GM23338 (cell line): Measurements from ENCODE around the gene CIB1. TPM values are rescaled to one million over a fixed set of nuclear protein-coding genes. Genes with fewer than 3 reads are reported as not detected.

Experiments
- ATAC-seq: fragments of 200-7000 bp; cut with Tn5 transposase; 3 replicates; pipeline ENCODE4 v1.9.1; 2020
- DNase-seq: peaks from one replicate; pipeline ENCODE4 v3.0.0-alpha.2; 2015; ENCODE audit warnings: low spot score
- H2AFZ ChIP-seq: fragments of 200-600 bp; sonication (generic); 2 replicates; pipeline ENCODE4 v1.8.0; 2016; ENCODE audit warnings: antibody characterized with exemption, mild to moderate bottlenecking, moderate library complexity
- H3F3A ChIP-seq: fragments of 200-600 bp; sonication (generic); replicated peaks from 2 replicates; pipeline ENCODE4 v1.8.0; 2017; ENCODE audit warnings: antibody characterized with exemption, mixed run types, low read depth
- H3K27ac ChIP-seq: fragments of 200-600 bp; sonication (generic); 2 replicates; pipeline ENCODE4 v1.6.1; 2016; ENCODE audit warnings: low read depth
- H3K27me3 ChIP-seq: fragments of 200-600 bp; sonication (generic); 2 replicates; pipeline ENCODE4 v1.8.0; 2016; ENCODE audit warnings: mild to moderate bottlenecking, mixed run types, moderate library complexity; ENCODE audit not compliant: insufficient read depth
- H3K36me3 ChIP-seq: fragments of 200-600 bp; sonication (generic); 2 replicates; pipeline ENCODE4 v1.8.0; 2016; ENCODE audit warnings: mild to moderate bottlenecking; ENCODE audit not compliant: insufficient read depth
- H3K4me1 ChIP-seq: fragments of 200-600 bp; sonication (generic); 2 replicates; pipeline ENCODE4 v1.8.0; 2016; ENCODE audit warnings: mild to moderate bottlenecking, moderate library complexity; ENCODE audit not compliant: insufficient read depth
- H3K4me2 ChIP-seq: fragments of 200-600 bp; sonication (generic); 2 replicates; pipeline ENCODE4 v1.7.1; 2017; ENCODE audit warnings: mixed run types
- H3K4me3 ChIP-seq: fragments of 200-600 bp; sonication (generic); 2 replicates; pipeline ENCODE4 v1.6.1; 2016; ENCODE audit warnings: mixed run types
- H3K79me2 ChIP-seq: fragments of 200-600 bp; sonication (generic); replicated peaks from 2 replicates; pipeline ENCODE4 v1.8.0; 2017; ENCODE audit warnings: mild to moderate bottlenecking; ENCODE audit not compliant: insufficient read depth
- H3K9me2 ChIP-seq: fragments of 200-600 bp; sonication (generic); 2 replicates; pipeline ENCODE4 v1.8.0; 2017; ENCODE audit not compliant: insufficient read depth
- H4K20me1 ChIP-seq: fragments of 200-600 bp; sonication (generic); replicated peaks from 2 replicates; pipeline ENCODE4 v1.8.0; 2017; ENCODE audit warnings: mild to moderate bottlenecking; ENCODE audit not compliant: insufficient read depth
- H3K27ac Mint-ChIP-seq: 2 replicates; pipeline ENCODE4 v1.8.0; 2020; ENCODE audit warnings: inconsistent platforms, mild to moderate bottlenecking, moderate library complexity, mixed read lengths
- H3K27me3 Mint-ChIP-seq: 3 replicates; pipeline ENCODE4 v1.8.0; 2022; ENCODE audit warnings: low read depth, mild to moderate bottlenecking, moderate library complexity, mixed read lengths, inconsistent platforms; ENCODE audit not compliant: insufficient read depth, poor library complexity
- H3K36me3 Mint-ChIP-seq: 3 replicates; pipeline ENCODE4 v1.8.0; 2021; ENCODE audit warnings: low read depth, mild to moderate bottlenecking, inconsistent platforms, moderate library complexity, mixed read lengths
- H3K4me1 Mint-ChIP-seq: 3 replicates; pipeline ENCODE4 v1.8.0; 2020; ENCODE audit warnings: mild to moderate bottlenecking, inconsistent platforms, mixed read lengths
- H3K4me3 Mint-ChIP-seq: 3 replicates; pipeline ENCODE4 v1.8.0; 2021; ENCODE audit warnings: moderate library complexity, mild to moderate bottlenecking, inconsistent platforms, mixed read lengths
- H3K9me3 Mint-ChIP-seq: 3 replicates; pipeline ENCODE4 v1.8.0; 2020; ENCODE audit warnings: moderate library complexity, mild to moderate bottlenecking, inconsistent platforms, mixed read lengths
- CREB1 ChIP-seq: fragments of 250-450 bp; sonication (Bioruptor Pico); IDR thresholded peaks from 2 replicates; pipeline ENCODE4 v1.5.0; 2020; ENCODE audit warnings: low read depth, mild to moderate bottlenecking, moderate library complexity
- CTCF ChIP-seq, 2 experiments: fragments of 200-600 bp in 1 of 2; sonication (generic) in 1 of 2; conservative IDR thresholded peaks; 2 replicates each; pipeline versions ENCODE4 v1.5.1 to v1.6.1; 2016 to 2017; ENCODE audit warnings: antibody characterized with exemption in 2 of 2, low read depth in 2 of 2, mild to moderate bottlenecking in 2 of 2, moderate library complexity in 1 of 2
- ETS1 ChIP-seq: IDR thresholded peaks from 2 replicates; pipeline ENCODE4 v1.6.1; 2016; ENCODE audit warnings: antibody characterized with exemption
- EZH2 ChIP-seq: fragments of 200-600 bp; sonication (generic); IDR thresholded peaks from one replicate; pipeline ENCODE4 v1.8.0; 2017; ENCODE audit warnings: antibody characterized with exemption, mild to moderate bottlenecking, low read depth; ENCODE audit not compliant: unreplicated experiment
- EZH2phosphoT487 ChIP-seq: fragments of 200-600 bp; sonication (generic); IDR thresholded peaks from one replicate; pipeline ENCODE4 v1.8.1; 2018; ENCODE audit warnings: antibody characterized with exemption; ENCODE audit not compliant: unreplicated experiment
- JUNB ChIP-seq: IDR thresholded peaks from one replicate; pipeline ENCODE4 v1.6.1; 2016; ENCODE audit warnings: antibody characterized with exemption; ENCODE audit not compliant: unreplicated experiment
- NANOG ChIP-seq: IDR thresholded peaks from 2 replicates; pipeline ENCODE4 v1.6.1; 2016; ENCODE audit warnings: antibody characterized with exemption, borderline replicate concordance
- POLR2AphosphoS5 ChIP-seq: IDR thresholded peaks from 2 replicates; pipeline ENCODE4 v1.6.1; 2016; ENCODE audit warnings: antibody characterized with exemption, low read depth
- STAT1 ChIP-seq: IDR thresholded peaks from one replicate; pipeline ENCODE4 v1.6.1; 2016; ENCODE audit warnings: antibody characterized with exemption; ENCODE audit not compliant: unreplicated experiment
- ZNF114 ChIP-seq: fragments of 250-450 bp; sonication (Bioruptor Pico); IDR thresholded peaks from 2 replicates; pipeline ENCODE4 v1.5.0; 2020; ENCODE audit warnings: mild to moderate bottlenecking, moderate library complexity
- ZNF331 ChIP-seq: fragments of 250-450 bp; sonication (Bioruptor Pico); IDR thresholded peaks from 2 replicates; pipeline ENCODE4 v1.5.0; 2020; ENCODE audit warnings: low read depth, mild to moderate bottlenecking, moderate library complexity
- polyA plus RNA-seq: library from polyadenylated mRNA; unstranded; fragments of >200 nt; fragmentation: Nextera tagmentation; extraction: Ambion mirVana; gene quantifications from 2 replicates; pipeline ENCODE4 v1.2.1, GENCODE V29; 2016
- total RNA-seq: library from RNA; depleted of rRNA; stranded (reverse); fragments of >200 nt; shearing (Covaris generic); gene quantifications from 2 replicates; pipeline ENCODE4 v1.2.3, GENCODE V29; 2014

The CIB1 gene
- total and polyA plus RNA-seq, 2 experiments from 2014 or later: 9.8 to 35.9 TPM

GRCh38 chr15:90243943-90244639, 10.3 kb upstream of the CIB1 start:
- H3K4me3 ChIP-seq: no peak overlapping the region
- no peak for TF ChIP-seq EZH2phosphoT487
- TF ChIP-seq CTCF (conservative IDR thresholded peaks at IDR 0.05; ENCODE audit: low read depth in 2 of 2): no peak
- TF ChIP-seq ZNF331: no peak
- TF ChIP-seq STAT1: no peak
- no peak for TF ChIP-seq POLR2AphosphoS5
- no peak overlapping the region for H3K4me2 ChIP-seq
- H3K27me3 ChIP-seq: no peaks in the 10 kb centered on the region
- H3K4me1 ChIP-seq: no peaks in the 10 kb centered on the region
- H3K4me3 Mint-ChIP-seq: no peak overlapping the region
- no peak overlapping the region for H2AFZ ChIP-seq
- H3K9me3 Mint-ChIP-seq: no peaks in the 10 kb centered on the region
- no peaks in the 10 kb centered on the region for H3K36me3 ChIP-seq
- no peak overlapping the region for H3K27ac ChIP-seq
- ATAC-seq: no peak
- no peaks in the 10 kb centered on the region; the same call in 2 of the 3 replicates for H3K36me3 Mint-ChIP-seq
- H4K20me1 ChIP-seq: no peaks in the 10 kb centered on the region
- H3K27ac Mint-ChIP-seq: no peak overlapping the region
- H3K9me2 ChIP-seq: no peaks in the 10 kb centered on the region
- no peaks in the 10 kb centered on the region for H3K4me1 Mint-ChIP-seq
- no peak for DNase-seq
- H3K27me3 Mint-ChIP-seq: peaks cover 12% of the 10 kb centered on the region
- no peaks in the 10 kb centered on the region for H3F3A ChIP-seq
- H3K79me2 ChIP-seq: no peaks in the 10 kb centered on the region

- Histone ChIP-seq H3K4me3 (no peak overlapping the region), H3K79me2 (no peaks in the 10 kb centered on the region), H3K9me2 (no peaks in the 10 kb centered on the region), H3F3A (no peaks in the 10 kb centered on the region), H2AFZ (no peak overlapping the region), H3K27ac (no peak overlapping the region), H3K4me2 (no peak overlapping the region), H4K20me1 (no peaks in the 10 kb centered on the region), H3K4me1 (no peaks in the 10 kb centered on the region), H3K27me3 (no peaks in the 10 kb centered on the region), H3K36me3 (no peaks in the 10 kb centered on the region)
- Mint-ChIP-seq H3K4me3 (no peak overlapping the region), H3K9me3 (no peaks in the 10 kb centered on the region), H3K4me1 (no peaks in the 10 kb centered on the region), H3K27ac (no peak overlapping the region), H3K36me3 (no peaks in the 10 kb centered on the region), H3K27me3 (peaks cover 8% of the 10 kb centered on the region)
- peak; percentile 11 for DNase-seq
- TF ChIP-seq EZH2phosphoT487 (no peak), JUNB (no peak), EZH2 (no peak), ZNF331 (no peak), NANOG (no peak), ETS1 (no peak), ZNF114 (CRISPR knock-in tag) (no peak), CREB1 (no peak), STAT1 (no peak)
- ATAC-seq: peak; percentile 64
These were observed 7.8 kb upstream of the CIB1 start for GRCh38 chr15:90241343-90242192.
